Peyer's patch (tissue), 4 donors: ENCODE data around the gene GAN.

ENCODE experiments used
- CTCF ChIP-seq, 6 experiments: fragments of 450-650 bp in 4 of 6; fragments of 200-600 bp in 2 of 6; sonication (generic) in 1 of 6; IDR thresholded peaks; one replicate each; pipeline ENCODE4 v1.5.1; 2017 to 2019; ENCODE audit warnings: antibody characterized with exemption in 6 of 6, mild to moderate bottlenecking in 3 of 6, moderate library complexity in 1 of 6
- POLR2A ChIP-seq, 2 donors: fragments of 450-650 bp; IDR thresholded peaks; one replicate each; pipeline ENCODE4 v1.5.1; 2017; ENCODE audit warnings: antibody characterized with exemption in 2 of 2, mild to moderate bottlenecking in 2 of 2, moderate library complexity in 2 of 2

- TF ChIP-seq CTCF (IDR thresholded peaks at IDR 0.05) (no peak), POLR2A (IDR thresholded peaks at IDR 0.05) (no peak)
Measured at GRCh38 chr16:81335669-81336068, 20.9 kb downstream of the GAN start.
